Esophagus squamous epithelium (tissue), 5 donors: ENCODE measurements around the gene PORCN. TPM values are rescaled to one million over a fixed set of nuclear protein-coding genes. Genes with fewer than 3 reads are reported as not detected.

Experiments
- DNase-seq: peaks from one replicate; lab custom pipeline; 2025; lab: John Stamatoyannopoulos, UW
- H3K27ac ChIP-seq, 4 donors: fragments of 200-600 bp; sonication (generic); one replicate each; pipeline ENCODE4 v1.5.1; 2016 to 2019; ENCODE audit warnings: mild to moderate bottlenecking in 1 of 4
- H3K27me3 ChIP-seq, 4 donors: fragments of 200-600 bp; sonication (generic); 1 replicate in 3 of 4; 2 replicates in 1 of 4; pipeline versions ENCODE4 v1.5.1 to v1.6.0; 2017 to 2021; ENCODE audit warnings: antibody characterized with exemption in 1 of 4
- H3K36me3 ChIP-seq, 3 donors: fragments of 200-600 bp; sonication (generic); one replicate each; pipeline ENCODE4 v1.5.1; 2016 to 2019
- H3K4me1 ChIP-seq, 3 donors: fragments of 200-600 bp; sonication (generic); one replicate each; pipeline ENCODE4 v1.5.1; 2017 to 2019
- H3K4me3 ChIP-seq, 4 donors: fragments of 200-600 bp; sonication (generic); 1 replicate in 3 of 4; 2 replicates in 1 of 4; pipeline ENCODE4 v1.5.1; 2016 to 2019; ENCODE audit warnings: mild to moderate bottlenecking in 2 of 4, moderate library complexity in 1 of 4
- H3K9me3 ChIP-seq, 3 donors: fragments of 200-600 bp; sonication (generic); one replicate each; pipeline ENCODE4 v1.5.1; 2016 to 2019
- CTCF ChIP-seq, 6 experiments: fragments of 450-650 bp in 4 of 6; fragments of 200-600 bp in 2 of 6; sonication (generic) in 2 of 6; IDR thresholded peaks; one replicate each; pipeline ENCODE4 v1.5.1; 2016 to 2019; ENCODE audit warnings: antibody characterized with exemption in 6 of 6, mild to moderate bottlenecking in 4 of 6, moderate library complexity in 4 of 6
- POLR2A ChIP-seq, 4 donors: fragments of 450-650 bp; IDR thresholded peaks; one replicate each; pipeline ENCODE4 v1.6.1; 2017; ENCODE audit warnings: antibody characterized with exemption in 4 of 4, mild to moderate bottlenecking in 4 of 4, moderate library complexity in 3 of 4
- WGBS, 2 donors: methylation state at CpG; one replicate each; pipeline ENCODE4 v1.1.5; 2018; 5-methylcytosine and 5-hydroxymethylcytosine counted together
- intact Hi-C: fragments of 100-400 bp; cut with DNase I; formaldehyde crosslinking; loops from one replicate; pipeline ENCODE4 v1.15.0; 2022
- total RNA-seq, 4 donors: library from RNA; depleted of rRNA; stranded (reverse); fragments of >200 nt; gene quantifications; one replicate each; pipeline ENCODE4 v1.1.0, GENCODE V29; 2016
- donor health status: DM: yes; HTN: yes; CAD: no.

The PORCN gene
- total RNA-seq, 4 donors from 2014 or later: 11.2 to 25.8 (median 17.6) TPM

DNA sequence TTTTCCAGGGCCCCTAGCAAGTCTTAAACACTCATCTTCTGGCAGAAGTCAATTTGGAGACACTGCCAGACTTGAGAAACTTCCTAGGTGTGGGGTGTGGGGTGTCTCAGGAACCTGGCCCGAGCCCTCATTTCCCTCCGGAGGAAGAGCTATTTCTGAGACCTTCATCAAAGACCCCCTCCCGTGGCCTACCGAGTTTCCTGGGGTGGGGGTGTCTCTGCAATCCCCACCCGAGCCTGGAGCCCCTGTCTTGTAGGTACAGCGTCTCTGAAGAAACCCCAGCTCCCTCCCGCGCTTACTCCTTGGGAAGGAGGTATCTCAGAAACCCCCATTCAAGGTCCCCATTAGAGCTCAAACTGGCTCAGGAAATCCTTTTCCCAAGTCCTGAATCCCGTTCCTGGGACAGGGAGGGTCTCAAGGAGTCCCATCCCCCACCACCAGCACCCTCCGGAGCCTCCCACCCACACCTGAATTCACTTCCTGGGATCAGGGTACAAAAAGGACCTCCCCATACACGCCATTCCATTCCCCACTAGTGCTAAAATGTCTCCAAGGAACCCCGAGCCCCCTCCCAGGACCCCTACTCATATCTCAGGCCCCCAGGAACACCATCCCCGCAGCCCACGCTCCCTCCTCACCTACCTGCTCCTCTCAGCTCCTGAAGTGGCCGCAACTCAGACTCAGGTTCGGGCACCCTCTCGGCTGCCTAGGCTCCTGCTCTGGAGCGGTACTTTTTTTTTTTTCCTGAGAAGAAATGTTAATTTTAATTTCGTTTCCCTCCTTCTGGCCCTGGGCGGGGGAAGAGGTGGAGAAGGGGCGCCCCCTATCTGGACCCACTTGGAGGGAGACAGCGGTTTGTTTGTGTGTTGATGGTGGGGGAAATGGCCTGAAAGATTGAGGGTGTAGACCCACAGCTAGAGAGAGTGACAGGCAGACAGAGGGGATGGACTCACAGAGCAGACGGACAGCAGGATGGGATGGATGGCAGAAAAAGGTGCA is 39.8 kb upstream of the PORCN start:
- Histone ChIP-seq H3K4me3 (peak overlapping the region; percentile 14 to 59 (median 31)), H3K36me3 (no peaks in the 10 kb centered on the region), H3K27me3 (no peaks in the 10 kb centered on the region), H3K9me3 (no peaks in the 10 kb centered on the region), H3K27ac (peak overlapping the region in 2 of 4 donors; percentile 13 to 17), H3K4me1 (peaks cover 0 to 21% (median 0%) of the 10 kb centered on the region in 3 donors)
- no peak for DNase-seq
- no peak for TF ChIP-seq CTCF (IDR thresholded peaks at IDR 0.05)
- TF ChIP-seq POLR2A (IDR thresholded peaks at IDR 0.05): no peak
- WGBS, 2 donors: 38 to 70% methylated on average over 8 to 14 of the region's 23 CpGs
- intact Hi-C loops: no loop called here

GRCh38 chrX:48470110-48470832 is 38.5 kb upstream of the PORCN start, which contains the start of gene SLC38A5:
Gene SLC38A5 (minus strand): TSS chrX:48470260. CDS start chrX:48467924, 2,336 bp downstream.
- intact Hi-C loops: no loop called here
- TF ChIP-seq CTCF (IDR thresholded peaks at IDR 0.05): no peak
- no peak for TF ChIP-seq POLR2A (IDR thresholded peaks at IDR 0.05)
- Histone ChIP-seq H3K36me3 (no peaks in the 10 kb centered on the region), H3K27ac (peak within 1 kb of the TSS in 2 of 4 donors; percentile 13 to 17), H3K4me3 (peak within 1 kb of the TSS; percentile 14 to 59 (median 31)), H3K27me3 (no peaks in the 10 kb centered on the region), H3K4me1 (peaks cover 0 to 24% (median 2%) of the 10 kb centered on the region in 3 donors), H3K9me3 (no peaks in the 10 kb centered on the region)
- no peak for DNase-seq
- 80% methylated on average over 6 of the region's 18 CpGs; no CpG with 5 or more reads in 1 of the 2 donors for WGBS, 2 donors

DNA sequence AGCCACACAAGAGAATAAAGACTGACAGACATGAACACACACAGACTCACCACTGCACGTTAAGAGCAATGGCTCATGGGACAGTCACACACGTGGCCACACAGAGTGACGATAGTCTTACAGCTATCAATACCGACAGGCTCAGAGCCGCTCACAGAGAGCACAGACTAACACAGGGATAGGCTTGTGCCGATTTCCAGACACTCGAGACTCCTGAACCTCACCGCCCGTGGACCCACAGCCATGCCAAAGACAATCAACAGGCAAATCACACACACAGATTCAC is 38.0 kb upstream of the PORCN start:
- Histone ChIP-seq H3K27me3 (no peaks in the 10 kb centered on the region), H3K4me1 (peaks cover 0 to 27% (median 3%) of the 10 kb centered on the region in 3 donors), H3K9me3 (no peaks in the 10 kb centered on the region), H3K36me3 (no peaks in the 10 kb centered on the region), H3K4me3 (no peak overlapping the region), H3K27ac (no peak overlapping the region)
- TF ChIP-seq CTCF (IDR thresholded peaks at IDR 0.05): no peak
- no peak for TF ChIP-seq POLR2A (IDR thresholded peaks at IDR 0.05)
- DNase-seq: no peak
- WGBS, 2 donors: 62 to 82% methylated on average over 3 to 8 of the region's 9 CpGs
- intact Hi-C loops: no loop called here

DNA sequence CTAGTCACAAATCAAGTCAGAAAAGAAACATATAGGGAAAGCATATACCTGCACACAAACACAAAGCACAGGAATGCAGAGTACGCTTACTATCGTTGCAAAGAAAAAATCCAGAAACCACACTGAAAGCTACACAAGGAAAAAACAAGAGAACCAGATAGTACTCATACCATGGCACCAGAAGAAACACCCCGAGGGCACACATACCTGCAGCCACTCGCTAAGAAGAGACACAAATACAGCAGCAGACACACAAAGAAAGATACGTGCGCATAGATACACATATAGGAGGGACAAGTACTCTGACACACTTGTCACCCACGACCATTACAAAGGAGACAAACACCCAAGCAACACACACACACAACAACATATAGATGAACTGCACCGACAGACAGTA is 37.3 kb upstream of the PORCN start:
- Histone ChIP-seq H3K9me3 (no peaks in the 10 kb centered on the region), H3K4me3 (no peak overlapping the region), H3K4me1 (peaks cover 0 to 27% (median 3%) of the 10 kb centered on the region in 3 donors), H3K27me3 (no peaks in the 10 kb centered on the region), H3K36me3 (no peaks in the 10 kb centered on the region), H3K27ac (no peak overlapping the region)
- TF ChIP-seq POLR2A (IDR thresholded peaks at IDR 0.05) (no peak), CTCF (IDR thresholded peaks at IDR 0.05) (no peak)
- intact Hi-C loops: no loop called here
- DNase-seq: no peak
- 14 to 70% methylated on average over 8 of the region's 8 CpGs for WGBS, 2 donors
